Measurements from ENCODE around the gene ATP9A. TPM values are rescaled to one million over a fixed set of nuclear protein-coding genes. Genes with fewer than 3 reads are reported as not detected.
A peak's percentile ranks its signal among the peaks of the same experiment; 100 is the strongest.

Gene ATP9A
- total RNA-seq, 1 experiment from 2014 or later = 31.3 TPM

GRCh38 chr20:51712501-51713212, 55.5 kb downstream of the ATP9A start:
- Histone ChIP-seq H3K4me1 (ENCODE audit: insufficient read depth, low read length) (no peaks in the 10 kb centered on the region), H3K27ac (ENCODE audit: low read length) (no peak overlapping the region), H3K9me2 (replicated peaks; ENCODE audit: low read length) (no peaks in the 10 kb centered on the region), H3K9me3 (ENCODE audit: low read length) (no peaks in the 10 kb centered on the region), H3F3A (ENCODE audit: low read length, unreplicated experiment) (no peaks in the 10 kb centered on the region), H4K20me1 (ENCODE audit: low read length) (no peaks in the 10 kb centered on the region), H3K36me3 (ENCODE audit: low read depth, low read length) (no peaks in the 10 kb centered on the region), H3K27me3 (ENCODE audit: low read length) (no peaks in the 10 kb centered on the region), H3K9ac (ENCODE audit: low read length) (no peak overlapping the region), H2AFZ (ENCODE audit: low read length) (no peak overlapping the region), H3K4me2 (ENCODE audit: low read length) (no peak overlapping the region), H3K4me3 (ENCODE audit: low read length) (no peak overlapping the region), H3K79me2 (ENCODE audit: low read length) (no peaks in the 10 kb centered on the region)
- no TSS peak for BruUV-seq (replicated peaks)
- TF ChIP-seq EZH2 (IDR thresholded peaks at IDR 0.05; ENCODE audit: low read length, unreplicated experiment) = no peak
- TF ChIP-seq, protein P1, sequence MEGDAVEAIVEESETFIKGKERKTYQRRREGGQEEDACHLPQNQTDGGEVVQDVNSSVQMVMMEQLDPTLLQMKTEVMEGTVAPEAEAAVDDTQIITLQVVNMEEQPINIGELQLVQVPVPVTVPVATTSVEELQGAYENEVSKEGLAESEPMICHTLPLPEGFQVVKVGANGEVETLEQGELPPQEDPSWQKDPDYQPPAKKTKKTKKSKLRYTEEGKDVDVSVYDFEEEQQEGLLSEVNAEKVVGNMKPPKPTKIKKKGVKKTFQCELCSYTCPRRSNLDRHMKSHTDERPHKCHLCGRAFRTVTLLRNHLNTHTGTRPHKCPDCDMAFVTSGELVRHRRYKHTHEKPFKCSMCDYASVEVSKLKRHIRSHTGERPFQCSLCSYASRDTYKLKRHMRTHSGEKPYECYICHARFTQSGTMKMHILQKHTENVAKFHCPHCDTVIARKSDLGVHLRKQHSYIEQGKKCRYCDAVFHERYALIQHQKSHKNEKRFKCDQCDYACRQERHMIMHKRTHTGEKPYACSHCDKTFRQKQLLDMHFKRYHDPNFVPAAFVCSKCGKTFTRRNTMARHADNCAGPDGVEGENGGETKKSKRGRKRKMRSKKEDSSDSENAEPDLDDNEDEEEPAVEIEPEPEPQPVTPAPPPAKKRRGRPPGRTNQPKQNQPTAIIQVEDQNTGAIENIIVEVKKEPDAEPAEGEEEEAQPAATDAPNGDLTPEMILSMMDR (conservative IDR thresholded peaks at IDR 0.05; ENCODE audit: low read depth, low read length) = peak; percentile 95
- TF ChIP-seq EZH2phosphoT487 (IDR thresholded peaks at IDR 0.05; ENCODE audit: borderline replicate concordance, low read length) = no peak
- peak; percentile 56 for ATAC-seq
- DNase-seq = peak; percentile 75
- intact Hi-C loops (cut with micrococcal nuclease) = loop anchor here (2.0 kb wide), 1 partner anchor 40 kb away; no protein-coding TSS in a partner anchor
- ChIA-PET CTCF (interaction anchor here (0.7 to 1.0 kb wide), 2 partner anchors 17 to 37 kb away, joined by 3 to 5 read pairs; no protein-coding TSS in a partner anchor), POLR2A (ENCODE audit: unreplicated experiment) (no interaction called here)

- ATAC-seq = no peak
- ChIA-PET POLR2A (ENCODE audit: unreplicated experiment) (no interaction called here), CTCF (interaction anchor here (0.7 kb wide), 1 partner anchor 273 kb away, joined by 7 read pairs; no protein-coding TSS in a partner anchor)
- H3K4me2 ChIP-seq (ENCODE audit: low read length) = no peak overlapping the region
- H3K4me3 ChIP-seq (ENCODE audit: low read length) = no peak overlapping the region
- no peak for TF ChIP-seq EZH2phosphoT487 (IDR thresholded peaks at IDR 0.05; ENCODE audit: borderline replicate concordance, low read length)
- TF ChIP-seq, protein P1 (conservative IDR thresholded peaks at IDR 0.05; ENCODE audit: low read depth, low read length) = no peak
- TF ChIP-seq EZH2 (IDR thresholded peaks at IDR 0.05; ENCODE audit: low read length, unreplicated experiment) = no peak
- no peak for DNase-seq
- no peak overlapping the region for H3K9ac ChIP-seq (ENCODE audit: low read length)
- H3K27me3 ChIP-seq (ENCODE audit: low read length) = no peaks in the 10 kb centered on the region
- H2AFZ ChIP-seq (ENCODE audit: low read length) = no peak overlapping the region
- intact Hi-C loops (cut with micrococcal nuclease) = no loop called here
- no peaks in the 10 kb centered on the region for H3K9me2 ChIP-seq (replicated peaks; ENCODE audit: low read length)
- no peak overlapping the region for H3K27ac ChIP-seq (ENCODE audit: low read length)
- H3K4me1 ChIP-seq (ENCODE audit: insufficient read depth, low read length) = no peaks in the 10 kb centered on the region
- no TSS peak for BruUV-seq (replicated peaks)
- no peaks in the 10 kb centered on the region for H3K36me3 ChIP-seq (ENCODE audit: low read depth, low read length)
- H4K20me1 ChIP-seq (ENCODE audit: low read length) = no peaks in the 10 kb centered on the region
- no peaks in the 10 kb centered on the region for H3F3A ChIP-seq (ENCODE audit: low read length, unreplicated experiment)
- no peaks in the 10 kb centered on the region for H3K79me2 ChIP-seq (ENCODE audit: low read length)
- H3K9me3 ChIP-seq (ENCODE audit: low read length) = no peaks in the 10 kb centered on the region
These were observed 56.8 kb downstream of the ATP9A start for GRCh38 chr20:51711426-51711825.

- H3K36me3 ChIP-seq (ENCODE audit: low read depth, low read length) = no peaks in the 10 kb centered on the region
- POLR2A ChIA-PET (ENCODE audit: unreplicated experiment) = no interaction called here
- ATAC-seq = no peak
These were observed 57.8 kb downstream of the ATP9A start for GRCh38 chr20:51710361-51710894.

More at GRCh38 chr20:51710361-51710894, 57.8 kb downstream of the ATP9A start:
- H4K20me1 ChIP-seq (ENCODE audit: low read length) = no peaks in the 10 kb centered on the region
- TSS peak; percentile 7 for BruUV-seq (replicated peaks)
- H3K27ac ChIP-seq (ENCODE audit: low read length) = no peak overlapping the region
- no peaks in the 10 kb centered on the region for H3F3A ChIP-seq (ENCODE audit: low read length, unreplicated experiment)
- TF ChIP-seq, protein P1 (conservative IDR thresholded peaks at IDR 0.05; ENCODE audit: low read depth, low read length) = no peak
- no peak for TF ChIP-seq EZH2phosphoT487 (IDR thresholded peaks at IDR 0.05; ENCODE audit: borderline replicate concordance, low read length)
- TF ChIP-seq EZH2 (IDR thresholded peaks at IDR 0.05; ENCODE audit: low read length, unreplicated experiment) = no peak
- H3K79me2 ChIP-seq (ENCODE audit: low read length) = no peaks in the 10 kb centered on the region
- no peaks in the 10 kb centered on the region for H3K4me1 ChIP-seq (ENCODE audit: insufficient read depth, low read length)
- H3K9me2 ChIP-seq (replicated peaks; ENCODE audit: low read length) = no peaks in the 10 kb centered on the region
- no peak for DNase-seq
- no peaks in the 10 kb centered on the region for H3K27me3 ChIP-seq (ENCODE audit: low read length)
- H3K9ac ChIP-seq (ENCODE audit: low read length) = no peak overlapping the region
- no peak overlapping the region for H2AFZ ChIP-seq (ENCODE audit: low read length)
- CTCF ChIA-PET = no interaction called here
- no peak overlapping the region for H3K4me3 ChIP-seq (ENCODE audit: low read length)
- intact Hi-C loops (cut with micrococcal nuclease) = no loop called here
- no peaks in the 10 kb centered on the region for H3K9me3 ChIP-seq (ENCODE audit: low read length)
- H3K4me2 ChIP-seq (ENCODE audit: low read length) = no peak overlapping the region

Data from PC-3 (cell line).